Measurements from ENCODE around the gene PIAS1.

The PIAS1 gene

DNA sequence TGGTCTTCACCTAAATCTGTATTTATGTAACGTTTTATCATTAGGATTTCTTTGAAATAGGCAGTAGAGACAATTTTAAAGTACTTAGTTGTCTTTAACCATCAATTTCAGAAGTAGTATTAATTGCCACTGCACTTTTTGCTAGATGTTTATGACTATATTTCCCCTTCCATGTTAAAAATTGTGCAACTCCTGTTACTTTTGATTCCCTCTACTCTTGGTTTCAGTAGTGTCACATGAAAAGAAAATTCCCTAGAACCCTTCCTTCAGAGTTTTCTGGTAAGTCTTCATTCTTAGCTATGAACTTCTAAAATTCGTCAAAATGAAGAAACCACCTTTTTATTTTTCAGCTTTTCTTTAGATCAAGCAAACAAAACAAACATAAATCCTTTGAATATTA is 7.1 kb downstream of the PIAS1 start:
- in situ Hi-C loops (cut with MboI; ENCODE audit: low sequenced_read_pairs) = loop anchor here (25.0 kb wide), 1 partner anchor 199 kb away; no protein-coding TSS in a partner anchor

DNA sequence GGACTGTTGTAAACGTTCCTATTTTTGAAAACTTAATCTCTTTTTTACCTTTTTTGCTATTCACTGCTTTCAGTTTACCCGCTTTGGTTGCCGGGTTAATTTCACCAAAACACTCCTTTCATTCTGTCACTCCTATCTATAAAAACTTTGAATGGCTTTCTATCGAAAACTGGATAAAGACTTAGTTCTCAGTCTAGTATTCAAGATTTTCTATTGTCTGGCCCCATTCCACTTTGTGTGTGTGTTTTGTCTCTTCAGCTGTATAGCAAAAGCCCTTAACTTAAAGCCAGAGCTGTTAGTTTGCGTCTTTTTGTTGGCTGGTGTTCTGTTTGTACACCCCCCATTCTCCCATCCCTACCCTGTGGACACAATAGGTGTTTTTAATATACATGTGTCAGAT is 7.5 kb downstream of the PIAS1 start:
- in situ Hi-C loops (cut with MboI; ENCODE audit: low sequenced_read_pairs) = loop anchor here (25.0 kb wide), 1 partner anchor 199 kb away; no protein-coding TSS in a partner anchor

DNA sequence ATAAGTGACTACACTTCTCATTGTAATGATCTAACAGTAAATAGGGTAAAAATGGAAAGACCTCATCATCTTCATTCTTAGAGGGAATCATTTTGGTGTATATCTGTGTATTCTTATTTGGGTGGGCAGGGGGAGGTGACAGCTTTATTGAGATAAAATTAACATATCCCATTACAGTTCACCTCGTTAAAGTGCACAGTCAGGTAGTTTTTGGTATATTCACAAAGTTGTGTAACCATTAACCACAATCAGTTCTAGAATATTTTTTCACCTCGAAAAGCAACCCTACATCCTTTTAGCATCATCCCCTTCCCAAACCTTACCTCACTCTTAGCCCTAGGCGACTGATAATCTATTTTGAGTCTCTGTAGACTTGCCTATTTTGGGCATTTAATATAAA is 8.1 kb downstream of the PIAS1 start:
- in situ Hi-C loops (cut with MboI; ENCODE audit: low sequenced_read_pairs) = loop anchor here (25.0 kb wide), 1 partner anchor 200 kb away; no protein-coding TSS in a partner anchor

DNA sequence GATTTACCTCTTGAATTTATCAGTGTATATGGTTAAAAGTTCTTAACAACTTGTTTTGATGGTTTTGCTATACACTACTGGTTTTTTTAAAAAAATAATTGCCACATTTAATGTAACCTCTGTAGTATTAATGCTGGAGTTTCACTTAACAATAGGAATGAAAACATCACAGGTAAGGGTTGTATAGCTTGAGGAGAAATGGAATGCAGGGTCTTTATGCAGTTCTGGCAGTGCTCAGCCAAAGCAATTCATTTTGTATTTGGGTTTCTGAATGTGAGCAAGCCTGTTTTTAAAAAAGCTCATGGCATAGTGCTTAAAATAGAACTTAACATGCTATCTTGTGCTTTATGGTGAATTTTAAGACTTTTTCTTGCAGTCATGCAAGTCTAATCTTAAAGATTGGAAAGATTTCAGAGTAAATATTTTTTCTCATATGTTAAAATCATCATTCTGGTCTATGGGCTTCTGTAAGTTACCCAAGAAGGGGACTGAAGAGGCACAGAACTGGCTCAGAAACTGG is 8.9 kb downstream of the PIAS1 start:
- in situ Hi-C loops (cut with MboI; ENCODE audit: low sequenced_read_pairs) = loop anchor here (25.0 kb wide), 1 partner anchor 201 kb away; no protein-coding TSS in a partner anchor

DNA sequence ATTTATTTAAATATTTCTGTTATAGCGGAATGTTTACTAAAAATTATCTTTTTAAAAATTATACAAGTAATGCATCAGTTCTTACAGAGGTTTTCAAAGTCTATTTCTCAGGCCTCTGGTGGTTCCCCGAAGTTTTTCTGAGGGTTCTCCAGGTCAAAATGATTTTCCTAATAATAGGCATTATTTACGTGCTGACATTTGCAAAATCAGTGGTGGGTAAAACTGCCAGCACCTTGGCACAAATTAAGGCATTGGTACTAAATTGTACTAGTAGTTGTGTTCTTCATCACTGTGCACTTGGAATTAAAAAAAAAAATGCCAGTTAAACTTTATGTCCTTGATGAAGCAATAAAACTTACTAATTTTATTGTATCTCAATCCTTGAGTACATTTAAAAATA is 9.5 kb downstream of the PIAS1 start:
- in situ Hi-C loops (cut with MboI; ENCODE audit: low sequenced_read_pairs) = loop anchor here (25.0 kb wide), 1 partner anchor 201 kb away; no protein-coding TSS in a partner anchor

DNA sequence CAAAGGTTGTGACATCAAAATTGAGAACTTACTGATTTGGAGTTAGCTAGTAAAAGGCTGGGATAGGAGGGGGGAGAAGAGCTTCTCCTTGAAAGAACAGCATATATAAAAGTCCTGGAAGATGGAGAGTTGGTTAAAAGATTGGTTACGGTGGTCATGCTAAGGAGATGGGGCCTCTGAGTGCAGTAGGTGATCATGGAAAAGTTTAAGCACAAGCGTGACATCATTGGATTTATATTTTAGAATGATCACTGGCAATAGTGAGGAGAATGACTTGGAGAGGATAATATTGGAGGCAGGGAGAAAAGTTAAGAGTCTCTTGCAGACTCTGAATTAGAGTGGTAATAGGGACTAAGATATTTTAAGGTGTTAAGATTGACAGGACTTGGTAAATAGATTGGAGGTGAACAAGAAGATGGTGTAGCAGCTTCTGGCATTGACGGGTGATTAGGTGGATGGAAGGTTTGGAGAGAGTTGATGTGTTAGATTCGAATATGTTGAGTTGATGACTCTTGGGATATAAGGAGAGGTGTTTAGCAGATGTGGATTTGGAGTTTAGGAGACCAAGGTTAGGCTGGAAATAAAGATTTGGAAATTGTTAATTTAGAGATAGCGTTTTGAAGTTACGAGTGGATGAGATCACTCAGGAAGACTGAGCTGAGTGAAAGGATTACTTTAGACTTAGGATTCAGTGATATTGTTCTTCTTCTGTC is 19.6 kb downstream of the PIAS1 start:
- in situ Hi-C loops (cut with MboI; ENCODE audit: low sequenced_read_pairs) = loop anchor here (25.0 kb wide), 1 partner anchor 211 kb away; no protein-coding TSS in a partner anchor

DNA sequence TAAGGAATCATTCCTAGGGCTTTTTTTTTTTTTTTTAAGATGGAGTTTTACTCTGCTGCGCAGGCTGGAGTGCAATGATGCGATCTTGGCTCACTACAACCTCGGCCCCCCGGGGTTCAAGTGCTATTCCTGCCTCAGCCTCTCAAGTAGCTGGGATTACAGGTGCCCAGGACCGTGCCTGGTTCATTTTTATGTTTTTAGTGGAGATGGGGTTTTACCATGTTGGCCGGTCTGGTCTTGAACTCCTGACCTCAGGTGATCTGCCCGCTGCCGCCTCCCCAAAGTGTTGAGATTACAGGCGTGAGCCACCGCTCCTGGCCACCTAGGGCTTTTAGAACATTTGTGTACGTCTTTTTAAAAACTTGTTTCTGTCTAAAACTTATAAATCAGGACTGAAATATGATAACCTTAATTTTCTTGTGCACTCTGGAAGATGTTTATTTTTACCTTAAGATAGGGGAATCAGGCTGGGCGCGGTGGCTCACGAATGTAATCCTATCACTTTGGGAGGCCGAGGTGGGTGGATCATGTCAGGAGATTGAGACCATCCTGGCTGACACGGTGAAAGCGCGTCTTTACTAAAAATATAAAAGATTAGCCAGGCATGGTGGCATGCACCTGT is 21.8 kb downstream of the PIAS1 start:
- in situ Hi-C loops (cut with MboI; ENCODE audit: low sequenced_read_pairs) = no loop called here

DNA sequence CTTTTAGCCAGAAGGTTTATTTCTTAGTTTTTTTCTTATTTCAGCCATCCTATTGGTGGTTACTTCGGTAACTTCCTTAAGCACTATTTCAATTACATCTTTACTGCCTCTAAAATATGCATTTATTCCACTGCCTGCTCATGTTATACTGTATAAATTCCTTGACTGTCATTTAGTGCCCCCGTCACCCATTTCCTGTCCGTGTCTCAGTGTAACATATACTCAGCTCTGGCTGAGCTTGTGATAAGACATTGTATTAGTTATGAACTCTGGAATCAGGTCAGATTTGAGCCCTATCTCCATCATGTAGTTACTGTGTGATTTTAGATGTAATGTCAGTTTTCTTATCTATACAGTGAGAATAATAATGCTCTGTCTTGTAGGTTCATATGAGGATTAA is 24.2 kb downstream of the PIAS1 start:
- in situ Hi-C loops (cut with MboI; ENCODE audit: low sequenced_read_pairs) = no loop called here

DNA sequence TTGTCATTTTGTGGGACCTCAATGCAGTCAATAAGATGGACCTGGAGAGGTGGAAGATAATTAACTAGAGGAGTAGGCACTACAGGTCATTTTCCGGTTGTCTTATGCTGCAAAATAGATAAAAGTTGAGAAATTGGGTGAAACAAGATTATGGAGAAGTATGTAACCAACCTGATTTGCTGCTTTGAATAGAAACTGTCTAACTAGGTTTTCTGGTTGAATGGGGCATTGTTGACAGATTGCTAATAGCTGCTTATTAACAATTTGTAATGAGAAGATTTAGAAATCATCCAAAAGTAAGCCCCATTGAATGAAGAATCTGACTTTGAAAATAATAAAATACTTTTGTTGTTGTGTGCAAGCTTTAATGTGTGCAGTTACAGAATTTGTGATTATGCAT is 26.2 kb downstream of the PIAS1 start:
- in situ Hi-C loops (cut with MboI; ENCODE audit: low sequenced_read_pairs) = no loop called here

DNA sequence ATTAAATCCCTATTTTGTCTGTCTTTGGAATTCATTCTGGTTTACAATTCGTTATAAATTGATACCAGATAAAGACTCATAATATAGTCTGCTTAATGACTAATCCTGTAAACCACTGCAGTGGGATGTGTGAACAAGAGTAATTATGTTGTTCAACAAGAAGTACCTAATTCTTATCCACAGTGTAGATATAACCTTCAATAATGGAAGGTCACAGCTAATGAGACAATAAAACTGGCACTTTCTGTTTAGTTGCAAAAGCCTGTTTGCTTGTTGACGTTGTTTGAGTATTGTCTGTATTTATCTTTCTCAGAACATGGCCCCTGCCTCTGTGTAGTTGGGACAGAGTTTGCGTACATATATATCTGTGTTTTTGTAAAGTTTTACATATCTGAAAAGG is 26.7 kb downstream of the PIAS1 start:
- in situ Hi-C loops (cut with MboI; ENCODE audit: low sequenced_read_pairs) = no loop called here

DNA sequence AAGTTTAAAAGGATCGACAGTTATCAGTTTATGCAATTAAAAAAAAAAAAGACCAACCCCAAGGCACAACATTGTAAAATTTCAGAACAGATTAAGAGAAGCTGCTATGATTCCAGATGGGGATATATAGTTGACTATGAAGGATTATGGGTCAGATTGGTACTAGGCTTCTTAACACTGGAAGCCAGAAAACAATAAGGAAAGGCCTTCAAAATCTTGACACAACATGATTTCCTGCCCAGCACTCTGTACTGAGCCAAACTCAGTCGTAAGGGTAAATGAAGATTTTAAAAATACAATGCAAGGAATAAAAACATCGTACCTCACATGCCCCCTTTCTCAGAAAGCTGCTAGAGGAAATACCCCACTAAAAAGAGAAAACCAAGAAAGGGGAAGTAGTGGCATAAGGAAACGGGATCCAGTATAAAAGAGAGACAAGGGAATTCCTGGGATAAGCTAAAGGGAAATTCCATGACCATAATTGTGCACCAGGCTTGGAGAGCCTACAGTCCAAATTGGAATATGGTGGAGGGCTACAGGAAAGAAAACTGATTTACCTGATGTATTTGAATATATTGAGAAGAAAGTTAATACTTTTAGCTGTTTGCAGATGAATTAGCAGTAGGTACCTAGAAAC is 27.9 kb downstream of the PIAS1 start:
- in situ Hi-C loops (cut with MboI; ENCODE audit: low sequenced_read_pairs) = no loop called here

DNA sequence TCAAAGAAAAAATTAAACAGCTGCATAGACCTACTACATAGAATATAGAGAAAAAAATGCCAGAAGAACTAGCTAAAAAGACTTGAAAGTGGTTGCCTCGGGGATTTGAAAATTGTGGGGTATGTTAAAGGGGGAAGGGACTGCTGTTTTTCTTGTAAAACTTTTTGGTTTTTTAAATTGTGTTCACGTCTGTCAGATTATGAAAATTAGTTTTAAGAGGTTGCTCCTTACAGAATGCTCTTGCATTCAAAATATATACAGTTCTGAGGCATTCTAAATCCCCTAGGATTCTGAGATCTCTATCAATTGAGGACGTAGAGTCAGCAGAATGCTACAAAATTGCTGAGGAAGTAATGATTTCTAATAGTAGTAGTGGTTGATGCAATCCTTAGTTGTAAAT is 28.6 kb downstream of the PIAS1 start:
- in situ Hi-C loops (cut with MboI; ENCODE audit: low sequenced_read_pairs) = no loop called here

DNA sequence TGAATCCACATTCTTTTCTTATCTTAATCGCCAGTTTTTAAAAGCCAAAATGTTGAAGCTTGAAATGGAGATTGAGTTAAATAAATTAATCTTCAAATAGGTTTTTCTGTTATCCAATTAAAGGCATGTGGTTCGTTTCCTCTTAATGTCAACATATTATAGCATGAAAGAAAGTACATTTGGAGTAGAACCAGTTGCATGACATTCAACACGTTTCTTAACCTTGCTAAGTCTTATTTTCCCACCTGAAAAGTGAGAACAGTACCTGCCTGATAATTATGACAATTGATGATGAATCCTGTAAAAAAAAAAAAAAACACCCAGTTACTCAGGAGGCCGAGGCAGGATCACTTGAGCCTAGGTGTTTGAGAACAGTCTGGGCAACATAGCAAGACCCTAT is 29.3 kb downstream of the PIAS1 start:
- in situ Hi-C loops (cut with MboI; ENCODE audit: low sequenced_read_pairs) = no loop called here

DNA sequence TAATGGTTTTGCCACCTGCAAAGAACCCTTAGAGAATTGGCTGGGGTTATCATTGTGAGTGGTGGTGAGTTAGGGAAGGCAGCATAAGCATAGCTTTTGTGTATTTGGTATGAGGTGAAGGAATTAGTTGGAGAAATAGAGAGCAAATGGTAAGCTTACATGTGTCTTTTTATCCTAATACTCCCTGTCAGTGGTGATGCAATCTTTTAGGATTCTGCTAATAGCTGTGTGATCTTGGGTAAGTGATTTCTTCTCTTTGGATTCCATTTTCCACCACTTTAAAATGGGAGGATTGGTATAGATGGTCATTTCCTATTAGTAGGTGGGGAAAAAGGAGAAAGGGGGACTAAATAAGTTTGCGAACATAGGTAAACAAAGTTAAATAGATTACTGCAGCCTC is 30.9 kb downstream of the PIAS1 start:
- in situ Hi-C loops (cut with MboI; ENCODE audit: low sequenced_read_pairs) = no loop called here

DNA sequence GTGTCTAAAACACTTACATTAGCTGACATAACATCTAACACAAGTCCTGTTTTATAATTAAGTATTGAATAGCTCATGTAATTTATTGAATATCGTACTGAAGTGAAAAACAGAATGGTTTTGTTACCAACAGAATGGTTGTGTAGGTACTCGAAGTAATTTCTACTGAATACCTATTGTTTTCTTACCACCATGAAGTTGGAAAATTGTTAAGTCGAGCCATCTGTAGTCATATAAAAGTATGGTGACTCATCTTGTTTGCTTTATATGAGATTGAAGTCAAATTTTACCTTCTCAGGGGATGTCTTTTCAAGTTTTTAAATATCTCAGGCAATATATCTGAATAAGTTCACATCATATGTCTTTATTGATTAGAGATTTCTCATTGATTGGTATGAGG is 37.6 kb downstream of the PIAS1 start:
- in situ Hi-C loops (cut with MboI; ENCODE audit: low sequenced_read_pairs) = no loop called here

DNA sequence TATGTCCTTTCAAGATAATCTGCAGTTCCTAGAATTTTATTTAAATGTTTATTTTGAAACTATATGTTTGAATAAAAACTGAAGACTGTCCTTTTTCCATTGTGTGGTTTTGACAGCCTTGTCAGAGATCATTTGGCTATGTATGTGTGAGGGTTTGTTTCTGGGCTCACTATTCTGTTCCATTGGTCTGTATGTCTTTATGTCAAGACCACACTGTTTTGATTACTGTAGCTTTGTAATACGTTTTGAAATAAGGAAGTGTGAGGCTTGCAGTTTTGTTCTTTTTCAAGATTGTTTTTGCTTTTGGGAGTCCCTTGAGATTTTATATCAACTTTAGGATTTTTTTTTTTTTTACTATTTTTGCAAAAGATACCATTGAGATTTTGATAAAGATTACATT is 42.0 kb downstream of the PIAS1 start:
- in situ Hi-C loops (cut with MboI; ENCODE audit: low sequenced_read_pairs) = no loop called here

DNA sequence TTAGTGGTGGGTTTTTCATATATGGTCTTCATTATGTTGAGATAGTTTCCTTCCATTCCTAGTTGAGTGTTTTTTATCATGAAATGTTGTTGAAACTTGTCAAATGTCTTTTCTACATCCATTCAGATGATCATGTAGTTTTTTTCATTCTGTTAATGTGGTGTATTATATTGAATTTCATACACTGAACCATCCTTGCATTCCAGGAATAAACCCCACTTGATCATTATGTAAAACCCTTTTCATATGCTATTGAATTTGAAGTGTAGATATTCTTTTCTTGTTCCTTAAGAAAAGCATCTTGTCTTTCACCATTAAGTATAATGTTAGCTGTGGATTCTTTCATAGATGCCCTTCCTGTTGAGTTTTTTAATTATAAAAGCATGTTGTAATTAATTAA is 42.9 kb downstream of the PIAS1 start:
- in situ Hi-C loops (cut with MboI; ENCODE audit: low sequenced_read_pairs) = no loop called here

DNA sequence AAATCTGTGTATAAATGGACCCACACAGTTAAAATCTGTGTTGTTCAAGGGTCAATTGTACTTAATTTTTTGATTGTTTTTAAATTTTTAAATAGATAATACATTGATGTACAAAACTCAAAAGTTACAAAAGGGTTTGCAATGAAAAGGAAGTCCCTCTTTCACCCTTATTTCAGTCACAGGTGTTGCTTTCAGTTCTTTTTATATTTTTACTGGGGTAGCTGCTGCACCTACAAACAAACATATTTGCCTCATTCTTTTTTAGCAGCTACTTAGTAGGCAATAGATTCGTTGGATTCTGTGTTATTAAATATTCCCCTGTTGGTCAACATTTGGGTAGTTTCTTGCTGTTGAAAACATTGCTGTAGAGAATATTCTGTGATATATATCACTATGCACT is 44.4 kb downstream of the PIAS1 start:
- in situ Hi-C loops (cut with MboI; ENCODE audit: low sequenced_read_pairs) = no loop called here

DNA sequence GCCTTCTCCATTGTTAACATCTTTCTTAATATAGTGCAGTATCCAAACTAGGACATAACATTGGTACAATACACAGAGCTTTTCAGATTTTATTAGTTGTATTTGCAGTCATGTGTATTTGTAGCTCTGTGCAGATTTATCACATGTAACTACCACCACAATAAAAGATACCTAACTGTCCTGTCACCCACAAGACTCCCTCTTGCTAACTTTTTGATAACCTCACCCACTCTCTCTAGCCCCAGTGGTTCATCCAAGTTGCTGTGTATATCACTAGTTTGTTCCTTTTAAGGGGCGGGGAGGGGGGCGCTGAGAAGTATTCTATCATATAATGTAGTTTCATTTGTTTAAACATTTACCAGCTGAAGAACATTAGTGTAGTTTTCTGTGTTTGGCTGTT is 46.1 kb downstream of the PIAS1 start:
- in situ Hi-C loops (cut with MboI; ENCODE audit: low sequenced_read_pairs) = no loop called here

DNA sequence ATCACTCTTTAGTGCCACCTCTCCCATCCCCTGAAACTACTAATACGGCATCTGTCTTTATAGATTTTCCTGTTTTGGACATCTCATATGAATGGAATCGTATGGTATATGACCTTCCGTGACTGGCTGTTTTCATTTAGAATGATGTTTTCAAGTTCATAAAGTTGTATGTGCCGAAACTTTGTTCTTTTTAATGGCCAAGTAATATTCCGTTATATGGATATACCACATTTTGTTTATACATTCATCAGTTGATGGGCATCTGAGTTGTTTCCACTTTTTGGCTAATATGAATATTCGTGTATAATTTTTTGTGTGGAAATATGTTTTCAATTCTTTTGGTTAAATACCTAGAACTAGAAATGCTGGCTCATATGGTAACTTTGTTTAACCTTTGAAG is 49.5 kb downstream of the PIAS1 start:
- in situ Hi-C loops (cut with MboI; ENCODE audit: low sequenced_read_pairs) = no loop called here

DNA sequence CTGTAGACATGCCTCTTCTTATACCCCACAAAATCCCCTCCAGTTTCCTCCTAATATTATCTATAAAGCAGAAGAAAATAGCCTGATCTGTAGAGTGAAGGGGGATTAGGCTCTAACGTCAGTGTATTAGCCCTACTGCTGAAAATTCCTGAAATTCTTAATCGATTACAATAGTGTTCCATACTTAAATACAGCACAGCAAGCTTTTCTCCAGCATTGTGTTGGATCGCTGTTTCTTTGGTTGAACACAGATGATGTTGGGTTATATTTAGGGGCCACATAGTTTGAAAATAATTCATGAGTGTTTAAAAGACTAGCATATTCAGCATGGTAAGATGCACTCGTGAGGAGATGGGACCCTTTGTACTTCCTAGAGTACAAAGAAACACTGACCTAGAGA is 52.5 kb downstream of the PIAS1 start:
- in situ Hi-C loops (cut with MboI; ENCODE audit: low sequenced_read_pairs) = no loop called here

DNA sequence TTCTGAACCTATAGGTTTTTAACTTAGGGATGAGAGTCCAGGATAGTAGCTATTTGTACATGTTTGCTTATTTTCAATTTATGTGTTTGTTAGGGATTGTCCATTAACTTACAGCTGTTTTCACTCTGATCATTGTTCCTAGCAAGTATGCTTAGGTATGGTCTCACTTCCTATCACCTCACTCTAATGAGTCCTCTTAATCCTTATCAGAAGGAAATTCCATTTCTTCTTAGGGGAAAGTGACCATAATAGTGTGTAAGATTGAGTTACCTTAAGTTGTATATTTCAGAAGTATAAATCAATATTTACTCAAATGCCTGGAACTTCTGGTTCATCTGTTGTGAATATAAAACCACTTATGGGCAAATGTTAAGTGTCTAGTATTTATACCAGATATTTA is 53.0 kb downstream of the PIAS1 start:
- in situ Hi-C loops (cut with MboI; ENCODE audit: low sequenced_read_pairs) = no loop called here
